DMS79 (cell line): ENCODE results near the gene PGK1.
"Not testable (repeated sequence)": the region's sequence is repeated elsewhere in the genome, so short reads cannot be mapped to it uniquely, and the experiment has no call there.

ENCODE experiments used
- DNase-seq: peaks from one replicate; lab custom pipeline; 2025; lab: John Stamatoyannopoulos, UW

The PGK1 gene

DNA sequence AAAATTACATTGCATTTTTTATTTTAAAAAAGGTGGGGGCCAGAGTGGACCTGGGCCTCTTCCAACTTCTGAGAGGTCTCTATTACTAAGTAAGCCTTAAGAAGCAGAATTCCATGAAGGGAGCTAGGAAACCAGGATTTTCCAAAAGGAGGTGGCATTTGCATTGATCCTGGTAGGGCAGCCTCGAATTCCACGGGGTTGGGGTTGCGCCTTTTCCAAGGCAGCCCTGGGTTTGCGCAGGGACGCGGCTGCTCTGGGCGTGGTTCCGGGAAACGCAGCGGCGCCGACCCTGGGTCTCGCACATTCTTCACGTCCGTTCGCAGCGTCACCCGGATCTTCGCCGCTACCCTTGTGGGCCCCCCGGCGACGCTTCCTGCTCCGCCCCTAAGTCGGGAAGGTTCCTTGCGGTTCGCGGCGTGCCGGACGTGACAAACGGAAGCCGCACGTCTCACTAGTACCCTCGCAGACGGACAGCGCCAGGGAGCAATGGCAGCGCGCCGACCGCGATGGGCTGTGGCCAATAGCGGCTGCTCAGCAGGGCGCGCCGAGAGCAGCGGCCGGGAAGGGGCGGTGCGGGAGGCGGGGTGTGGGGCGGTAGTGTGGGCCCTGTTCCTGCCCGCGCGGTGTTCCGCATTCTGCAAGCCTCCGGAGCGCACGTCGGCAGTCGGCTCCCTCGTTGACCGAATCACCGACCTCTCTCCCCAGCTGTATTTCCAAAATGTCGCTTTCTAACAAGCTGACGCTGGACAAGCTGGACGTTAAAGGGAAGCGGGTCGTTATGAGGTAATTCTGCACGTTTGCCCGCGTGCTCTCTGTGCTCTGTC, at the start of gene PGK1:
TSS of gene PGK1 (plus strand) at position 626 of the 824 bp plus-strand sequence. CDS start at position 719, 93 bp downstream.
- DNase-seq, result peak; percentile 85

DNA sequence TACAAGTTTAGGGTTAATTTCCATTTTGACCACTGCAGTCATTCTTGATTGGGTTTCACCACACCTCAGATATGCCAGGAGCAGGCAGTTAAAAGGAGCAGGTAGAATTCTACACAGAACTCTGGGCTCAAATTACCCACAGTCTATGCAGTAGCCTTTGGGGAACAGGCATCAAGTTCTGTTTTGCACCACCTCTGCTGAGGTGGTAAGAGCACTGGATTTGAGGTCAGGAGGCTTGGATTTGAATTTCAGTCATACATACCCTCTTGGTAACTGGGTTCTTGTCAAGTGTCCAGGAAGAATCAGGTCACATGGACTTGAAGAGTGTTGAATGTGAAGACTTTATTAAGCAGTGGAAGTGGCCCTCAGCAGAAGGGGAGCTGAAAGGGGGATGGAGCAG, 40.4 kb upstream of the PGK1 start:
- DNase-seq, result no peak

DNA sequence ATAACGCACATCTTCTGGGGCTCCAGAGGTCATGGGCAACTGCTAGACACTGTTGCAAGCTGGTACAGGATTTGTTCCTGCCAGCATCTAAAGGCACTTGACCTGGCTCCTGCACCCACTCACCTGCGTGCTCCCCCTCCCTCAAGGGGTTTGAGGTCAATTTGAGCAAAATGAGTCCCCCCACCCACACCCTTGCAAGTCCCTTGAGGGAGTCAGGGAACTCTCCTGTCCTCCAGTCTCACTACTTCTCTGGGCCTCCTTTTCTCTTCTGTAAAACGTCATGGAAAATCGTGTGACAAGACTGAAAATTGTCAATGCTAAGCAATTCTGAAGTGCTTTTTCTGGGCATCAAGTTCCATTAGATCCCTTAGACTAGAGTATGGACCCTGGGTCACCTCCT, 39.9 kb upstream of the PGK1 start:
- DNase-seq, result no peak

DNA sequence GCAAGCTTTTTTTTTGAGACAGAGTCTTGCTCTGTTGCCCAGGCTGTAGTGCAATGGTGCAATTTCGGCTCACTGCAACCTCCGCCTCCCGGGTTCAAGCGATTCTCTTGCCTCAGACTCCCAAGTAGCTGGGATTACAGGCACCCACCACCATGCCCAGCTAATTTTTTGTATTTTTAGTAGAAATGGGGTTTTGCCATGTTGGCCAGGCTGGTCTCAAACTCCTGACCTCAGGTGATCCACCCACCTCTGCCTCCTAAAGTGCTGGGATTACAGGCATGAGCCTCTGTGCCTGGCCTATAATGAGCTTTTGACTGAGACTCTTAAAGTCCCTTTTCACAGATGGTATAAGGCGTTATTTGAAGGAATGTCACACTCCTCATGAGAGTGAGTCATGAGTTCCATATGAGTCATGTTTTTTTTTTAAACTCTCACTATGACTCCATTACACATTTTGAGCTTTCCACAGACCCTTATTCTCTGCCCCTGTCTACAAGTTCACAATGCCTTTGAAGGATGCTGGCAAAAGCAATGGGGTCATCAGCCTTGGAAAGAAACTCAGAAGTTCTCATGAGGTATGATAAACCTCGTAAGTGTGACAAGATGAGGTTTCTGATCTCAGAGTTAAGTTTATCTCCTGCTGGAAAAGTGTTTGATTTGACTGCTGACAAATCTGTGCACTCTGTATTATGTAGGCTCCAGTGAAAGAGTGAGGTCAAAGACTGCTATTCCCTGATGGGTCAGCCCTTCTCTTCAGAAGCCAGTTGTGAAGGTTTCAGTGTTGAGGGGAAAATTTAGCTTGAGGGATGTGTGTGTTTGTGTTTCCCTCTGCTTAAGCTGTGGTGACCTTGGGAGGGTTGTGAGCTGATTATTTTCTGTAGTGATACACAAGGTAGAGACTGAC, 39.1 kb upstream of the PGK1 start:
- not testable (repeated sequence) for DNase-seq

DNA sequence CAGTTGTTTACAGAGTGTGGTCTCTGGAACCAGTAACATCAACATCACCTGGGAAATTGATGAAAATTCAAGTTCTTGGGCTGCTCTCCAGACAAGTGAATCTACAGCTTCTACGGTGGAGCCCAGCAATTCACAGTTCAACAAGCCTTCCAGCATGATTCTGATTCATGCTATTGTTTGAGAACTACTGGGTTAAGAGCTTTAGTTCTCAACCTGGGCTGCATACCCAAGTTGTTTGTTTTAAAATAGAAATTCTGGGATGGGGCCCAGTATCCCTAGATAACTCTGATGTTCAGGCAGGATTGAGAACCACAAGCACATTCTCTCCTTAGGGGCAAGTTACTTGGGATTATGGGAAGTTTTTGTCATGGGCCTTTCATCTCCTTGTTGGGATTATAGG, 37.9 kb upstream of the PGK1 start:
- no peak for DNase-seq

DNA sequence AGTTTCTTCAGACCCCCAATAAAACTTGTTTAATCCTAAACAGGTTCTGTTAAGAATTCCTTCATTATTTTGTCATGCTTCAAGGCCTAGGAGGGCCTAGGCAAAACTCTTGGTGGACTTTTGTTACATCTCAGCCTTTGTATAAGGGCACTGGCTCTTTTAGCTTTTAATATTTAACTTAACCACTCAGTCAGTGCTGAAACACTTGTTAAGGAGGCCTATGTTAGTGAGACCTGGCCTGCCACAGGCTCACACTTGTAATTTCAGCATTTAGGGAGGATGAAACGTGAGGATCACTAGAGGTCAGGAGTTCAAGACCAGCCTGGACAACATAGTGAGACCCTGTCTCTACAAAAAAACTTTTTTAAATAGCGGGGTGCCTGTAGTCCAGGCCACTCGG, 32.7 kb upstream of the PGK1 start:
- no peak for DNase-seq

DNA sequence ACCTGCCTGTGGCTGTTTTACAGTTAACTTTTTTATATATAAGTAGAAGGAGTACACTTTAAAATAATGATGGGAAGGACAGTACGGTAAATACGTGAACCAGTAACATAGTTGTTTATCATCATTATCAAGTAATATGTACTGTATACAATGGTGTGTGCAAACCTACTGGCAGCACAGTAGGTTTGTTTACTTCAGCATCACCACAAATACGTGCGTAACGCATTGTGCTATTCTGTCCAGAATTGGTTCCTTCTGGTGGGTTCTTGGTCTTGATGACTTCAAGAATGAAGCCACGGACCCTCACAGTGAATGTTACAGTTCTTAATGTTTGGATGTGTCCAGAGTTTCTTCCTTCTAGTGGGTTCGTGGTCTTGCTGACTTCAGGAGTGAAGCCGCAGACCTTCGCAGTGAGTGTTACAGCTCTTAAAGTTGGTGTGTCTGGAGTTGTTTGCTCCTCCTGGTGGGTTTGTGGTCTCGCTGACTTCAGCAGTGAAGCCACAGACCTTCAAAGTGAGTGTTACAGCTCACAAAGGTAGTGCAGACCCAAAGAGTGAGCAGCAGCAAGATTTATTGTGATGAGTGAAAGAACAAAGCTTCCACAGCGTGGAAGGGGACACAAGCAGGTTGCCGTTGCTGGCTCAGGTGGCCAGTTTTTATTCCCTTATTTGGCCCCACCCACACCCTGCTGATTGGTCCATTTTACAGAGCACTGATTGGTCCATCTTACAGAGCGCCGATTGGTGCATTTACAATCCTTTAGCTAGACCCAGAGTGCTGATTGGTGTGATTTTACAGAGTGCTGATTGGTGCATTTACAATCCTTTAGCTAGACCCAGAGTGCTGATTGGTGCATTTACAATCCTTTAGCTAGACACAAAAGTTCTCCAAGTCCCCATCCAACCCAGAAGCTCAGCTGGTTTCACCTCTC, 30.6 kb upstream of the PGK1 start:
- not testable (repeated sequence) for DNase-seq

DNA sequence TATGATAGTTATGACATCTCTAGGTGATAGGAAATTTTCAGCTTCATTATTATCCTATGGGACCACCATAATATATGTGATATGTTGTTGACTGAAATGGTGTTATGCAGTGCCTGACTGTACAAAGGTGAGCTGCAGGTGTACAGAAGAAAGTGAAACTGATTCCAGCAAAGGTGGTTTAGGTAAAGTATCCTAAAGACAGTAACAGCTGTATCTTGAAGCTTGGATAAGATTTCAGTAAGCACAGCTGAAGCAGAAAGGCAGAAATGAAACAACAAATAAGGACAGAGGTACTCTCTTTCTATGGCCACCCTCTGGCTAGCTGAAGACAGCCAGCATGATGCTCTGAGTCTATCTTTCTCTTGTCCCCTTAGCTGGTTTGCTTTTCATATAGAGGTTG, 30.0 kb upstream of the PGK1 start:
- DNase-seq, result no peak

DNA sequence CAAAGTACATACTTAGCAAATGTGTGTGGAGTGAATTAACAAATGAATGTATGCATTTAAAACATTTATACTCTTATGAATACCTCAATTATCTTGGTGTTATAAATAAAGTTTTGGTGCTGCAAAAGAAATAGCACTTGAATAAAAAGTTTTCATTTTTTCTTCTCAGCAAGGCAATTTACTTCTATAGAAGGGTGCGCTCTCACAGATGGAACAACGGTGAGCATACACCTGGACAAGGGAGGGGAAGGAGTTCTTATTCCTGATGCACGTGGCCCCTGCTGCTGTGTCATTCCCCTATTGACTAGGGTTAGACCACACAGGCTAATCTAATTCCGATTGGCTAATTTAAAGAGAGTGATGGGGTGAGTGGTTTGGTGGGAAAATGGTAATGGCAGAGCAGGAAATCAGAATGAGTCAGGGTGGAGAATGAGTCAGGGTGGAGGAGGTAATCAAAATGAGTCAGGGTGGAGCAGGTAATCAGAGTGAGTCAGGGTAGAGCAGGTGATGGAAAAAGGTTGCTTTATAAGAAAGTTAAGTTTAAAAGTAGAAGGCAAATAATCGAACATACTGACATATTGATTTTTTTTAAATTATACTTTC, 28.2 kb upstream of the PGK1 start:
- DNase-seq, result no peak

DNA sequence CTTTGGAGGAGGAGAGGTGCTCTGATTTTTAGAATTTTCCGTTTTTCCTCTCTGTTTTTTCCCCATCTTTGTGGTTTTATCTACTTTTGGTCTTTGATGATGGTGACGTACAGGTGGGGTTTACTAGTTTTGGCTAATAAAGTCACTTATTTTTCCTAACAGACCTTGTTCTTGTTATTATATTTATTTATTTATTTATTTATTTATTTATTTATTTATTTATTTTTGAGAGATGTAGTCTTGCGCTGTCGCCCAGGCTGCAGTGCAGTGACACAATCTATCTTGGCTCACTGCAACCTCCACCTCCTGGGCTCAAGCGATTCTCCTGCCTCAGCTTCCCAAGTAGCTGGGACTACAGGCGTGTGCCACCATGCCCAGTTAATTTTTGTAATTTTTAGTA, 22.6 kb upstream of the PGK1 start:
- DNase-seq, result not testable (repeated sequence)

DNA sequence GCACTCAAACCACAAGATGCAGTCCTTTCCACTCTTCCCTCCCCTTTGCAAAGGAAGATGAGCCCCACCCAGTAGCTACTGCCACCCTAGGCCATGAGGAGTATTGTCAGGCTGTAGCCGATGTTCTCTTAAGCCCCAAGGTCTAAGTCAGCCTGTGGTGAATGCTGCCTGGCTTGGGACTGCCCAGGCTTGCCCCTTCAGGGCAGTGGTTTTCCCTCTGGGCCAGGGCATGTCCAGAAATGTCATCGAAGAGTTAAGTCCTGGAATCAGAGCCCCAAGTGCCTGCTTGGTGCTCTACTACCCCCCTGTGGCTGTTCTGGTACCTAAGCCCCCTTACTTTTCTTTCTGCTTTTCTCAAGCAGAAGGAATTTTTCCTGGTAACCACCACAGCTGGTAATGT, 11.8 kb upstream of the PGK1 start:
- DNase-seq, result no peak

DNA sequence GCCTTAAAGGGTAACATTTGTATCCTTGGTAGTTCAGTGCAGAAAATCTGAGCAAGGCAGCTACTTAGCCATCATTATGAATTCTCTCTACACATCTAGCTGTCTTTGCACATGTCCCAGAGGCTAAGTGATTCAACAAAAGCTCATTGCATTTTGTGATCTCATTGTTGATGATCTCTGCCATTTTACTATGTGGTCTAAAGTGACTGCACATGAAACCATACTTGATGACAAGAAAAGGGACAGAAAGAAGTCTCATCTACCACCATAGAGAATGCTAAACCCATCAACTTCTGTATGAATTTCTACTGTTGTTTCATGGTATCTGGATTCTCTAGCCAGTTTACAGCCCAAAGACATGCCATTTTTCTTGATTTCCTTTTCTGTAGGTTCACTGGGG, 5.9 kb upstream of the PGK1 start:
- DNase-seq, result no peak

DNA sequence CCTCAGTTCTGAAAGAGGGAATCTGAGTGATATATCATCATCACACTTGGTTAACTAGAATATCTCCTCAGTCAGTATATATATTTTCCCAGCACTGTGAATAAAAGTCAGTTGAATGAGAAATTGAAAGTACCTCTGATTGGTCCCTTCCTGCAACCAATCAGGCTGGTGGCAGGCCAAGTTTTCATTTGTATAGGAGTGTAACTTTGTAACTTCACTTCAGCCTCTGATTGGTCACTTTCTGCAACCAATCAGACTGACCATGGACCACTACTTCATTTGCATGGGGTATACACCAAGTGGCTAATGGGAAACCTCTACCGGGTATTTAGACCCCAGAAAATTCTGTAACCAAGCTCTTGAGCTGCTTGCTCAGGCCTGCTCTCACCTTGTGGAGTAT, 2.0 kb upstream of the PGK1 start:
- DNase-seq, result no peak

DNA sequence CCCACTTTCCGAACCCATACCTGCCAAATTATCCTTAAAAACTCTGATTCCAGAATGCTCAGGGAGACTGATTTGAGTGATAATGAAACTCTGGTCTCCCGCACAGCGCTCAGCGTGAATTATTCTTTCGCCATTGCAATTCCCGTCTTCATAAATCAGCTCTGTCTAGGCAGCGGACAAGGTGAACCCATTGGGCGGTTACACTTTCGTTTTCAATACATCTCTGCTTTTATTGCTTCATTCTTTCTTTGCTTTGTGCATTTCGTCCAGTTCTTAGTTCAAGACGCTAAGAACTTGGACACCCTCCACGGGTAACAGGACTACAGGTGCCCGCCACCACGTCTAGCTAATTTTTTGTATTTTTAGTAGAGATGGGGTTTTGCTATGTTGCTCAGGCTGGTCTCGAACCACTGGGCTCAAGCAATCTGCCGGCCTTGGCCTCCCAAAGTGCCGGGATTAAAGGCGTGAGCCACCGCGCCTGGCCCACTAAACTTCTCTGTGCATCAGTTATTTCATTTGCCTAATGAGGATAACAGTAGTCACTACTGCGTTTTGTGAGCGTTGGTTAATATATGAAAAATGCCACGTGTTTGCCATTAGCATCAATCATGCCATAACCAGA, 936 bp upstream of the PGK1 start:
- no peak for DNase-seq

DNA sequence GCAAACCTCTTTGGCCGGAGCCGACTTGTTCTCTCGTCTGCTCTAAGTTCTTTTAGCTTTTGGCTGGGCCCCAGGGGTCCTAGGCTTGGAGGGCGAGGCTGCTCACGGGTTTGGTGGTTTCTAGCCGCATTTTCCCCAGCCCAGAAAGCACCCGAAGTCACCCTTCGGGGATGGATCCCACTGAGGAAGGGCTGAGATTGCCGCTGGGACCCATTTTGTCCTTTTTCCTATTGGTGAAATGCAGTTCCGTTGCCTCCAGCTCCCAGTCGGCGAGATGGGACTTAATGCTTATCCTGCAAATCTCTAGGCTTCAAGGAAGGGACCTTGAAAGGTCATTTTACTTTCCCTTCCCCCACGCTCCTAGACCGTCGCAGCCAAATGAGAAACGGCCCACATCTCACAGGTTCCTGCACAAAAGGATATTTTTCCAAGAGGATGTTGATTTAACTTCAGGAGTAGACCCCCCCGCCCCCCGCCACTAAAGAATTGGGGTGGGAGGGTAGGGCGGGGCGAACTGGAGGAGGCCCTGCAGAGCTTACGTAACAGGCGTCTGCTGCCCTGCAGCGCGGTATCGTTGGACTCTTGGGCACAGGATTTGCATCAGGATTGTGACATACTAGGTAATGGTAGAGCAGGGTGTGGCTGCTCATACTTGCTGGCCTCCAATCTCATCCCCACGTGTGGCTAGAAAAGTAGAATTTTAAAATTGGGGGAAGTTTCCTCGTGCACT, 564 bp downstream of the PGK1 start:
- DNase-seq, result no peak

DNA sequence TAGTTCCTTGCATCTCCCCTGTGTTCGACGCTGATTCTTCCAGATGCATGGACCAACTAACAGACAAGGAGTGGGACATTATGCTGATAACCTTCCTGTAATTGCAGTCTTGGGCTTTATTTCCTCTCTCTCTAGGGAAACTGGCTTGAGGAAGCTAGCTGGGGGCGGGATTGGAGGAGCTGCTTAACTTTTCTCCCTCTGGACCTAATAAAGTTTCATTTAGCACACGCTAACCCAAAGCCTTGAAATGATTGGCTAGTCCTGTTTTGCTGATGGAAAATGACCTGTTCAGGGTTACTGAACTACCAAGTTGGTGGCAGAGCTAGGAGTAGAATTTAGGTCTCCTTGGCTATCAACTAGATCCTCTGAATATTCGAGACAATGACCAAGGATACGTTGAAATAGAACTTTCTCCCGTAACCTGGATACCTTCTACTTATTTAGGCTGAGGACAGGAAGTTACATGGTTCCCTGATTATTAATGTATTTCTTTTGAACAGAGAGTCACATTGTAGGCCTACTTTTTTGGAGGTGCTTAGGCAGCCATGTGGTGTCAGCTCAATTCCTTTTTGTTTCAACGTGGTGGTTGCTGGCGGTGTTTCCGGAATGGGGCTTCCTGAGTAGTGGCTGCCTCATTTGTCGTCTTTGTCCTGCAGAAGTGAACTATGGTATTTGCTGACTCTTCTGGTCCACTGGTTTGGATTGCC, 2.0 kb downstream of the PGK1 start:
- DNase-seq, result no peak

DNA sequence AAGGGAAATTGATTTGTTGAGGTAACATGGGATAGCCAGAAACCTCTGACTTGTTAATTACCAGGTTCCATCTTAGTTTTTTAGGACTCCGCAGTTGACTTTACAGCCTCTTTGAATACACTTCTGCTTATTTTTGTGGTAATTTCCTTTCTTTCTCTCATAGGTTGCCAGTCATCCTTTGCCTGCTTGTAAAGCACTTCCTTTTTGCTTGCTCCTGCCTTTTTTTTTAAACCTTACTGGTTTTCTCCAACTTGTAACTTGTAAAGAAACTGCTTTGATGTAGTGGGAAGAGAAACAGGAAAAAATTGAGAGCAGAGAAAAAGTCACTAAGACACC, 2.6 kb downstream of the PGK1 start:
- DNase-seq, result no peak

DNA sequence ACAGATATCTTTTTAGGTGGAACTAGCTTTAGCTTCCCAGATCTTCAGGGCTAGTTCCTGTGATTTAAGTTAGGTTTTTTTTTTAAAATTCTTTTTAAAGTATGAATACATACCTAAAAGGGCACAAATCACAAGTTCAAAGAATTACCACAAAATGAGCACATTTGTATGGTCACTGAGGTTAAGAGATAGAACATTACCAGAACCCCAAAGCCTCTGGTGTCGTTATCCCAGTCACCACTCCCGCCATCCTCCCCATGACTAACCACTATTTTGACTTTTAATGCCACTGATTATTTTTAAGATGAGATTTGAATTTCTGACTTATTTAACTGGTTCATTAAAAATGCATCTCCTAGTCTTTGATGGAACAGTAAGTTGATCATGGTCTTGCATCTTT, 5.4 kb downstream of the PGK1 start:
- no peak for DNase-seq

DNA sequence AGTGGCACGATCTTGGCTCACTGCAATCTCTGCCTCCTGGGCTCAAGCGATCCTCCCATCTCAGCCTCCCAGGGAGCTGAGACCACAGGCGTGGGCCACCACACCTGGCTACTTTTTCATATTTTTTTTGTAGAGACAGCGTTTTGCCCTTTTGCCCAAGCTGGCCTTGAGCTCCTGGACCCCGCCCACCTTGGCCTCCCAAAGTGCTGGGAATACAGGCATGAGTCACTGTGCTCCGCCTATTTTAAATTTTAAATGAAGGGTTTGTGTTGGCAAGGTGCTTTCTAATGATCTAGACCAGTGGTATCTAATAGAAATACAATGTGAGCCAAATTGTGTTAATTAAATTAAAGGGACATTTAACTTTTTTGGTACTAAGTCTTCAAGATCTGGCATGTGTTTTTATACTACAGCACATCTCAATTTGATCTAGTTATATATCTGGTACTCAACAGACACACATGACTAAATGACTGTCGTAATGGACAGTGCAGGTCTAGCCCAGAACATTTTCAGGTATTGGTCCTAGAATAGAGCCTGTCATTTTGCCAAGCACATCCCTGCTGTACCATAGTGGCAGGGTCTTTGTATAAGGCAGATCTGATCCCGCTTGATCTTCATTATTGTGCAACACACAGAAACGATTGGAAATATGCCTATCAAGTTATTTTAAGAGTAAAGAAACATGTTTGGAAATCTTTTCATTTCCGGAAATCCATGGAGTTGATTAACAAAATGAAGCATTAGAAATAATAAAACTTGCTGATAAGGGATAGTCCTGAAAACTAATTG, 7.3 kb downstream of the PGK1 start:
- no peak for DNase-seq
